SJCRH30 (cell line): ENCODE data around the gene AMBRA1. TPM values are rescaled to one million over a fixed set of nuclear protein-coding genes. Genes with fewer than 3 reads are reported as not detected.

Source experiments
- DNase-seq, 2 experiments: peaks; one replicate each; pipeline ENCODE4 v3.0.0-alpha.2; 2015 to 2020
- H3K27ac ChIP-seq: fragments of 250-450 bp; sonication (Bioruptor Pico); 2 replicates; pipeline ENCODE4 v1.5.1; 2020; ENCODE audit warnings: mild to moderate bottlenecking, moderate library complexity
- H3K27me3 ChIP-seq: fragments of 250-450 bp; sonication (Bioruptor Pico); 2 replicates; pipeline ENCODE4 v1.5.1; 2020; ENCODE audit warnings: mild to moderate bottlenecking, moderate library complexity
- H3K36me3 ChIP-seq: fragments of 250-450 bp; sonication (Bioruptor Pico); 2 replicates; pipeline ENCODE4 v1.5.1; 2020; ENCODE audit warnings: mild to moderate bottlenecking, moderate library complexity
- H3K4me1 ChIP-seq: fragments of 250-450 bp; sonication (Bioruptor Pico); 2 replicates; pipeline ENCODE4 v1.5.1; 2020; ENCODE audit warnings: mild to moderate bottlenecking, moderate library complexity
- H3K4me3 ChIP-seq: fragments of 250-450 bp; sonication (Bioruptor Pico); 2 replicates; pipeline ENCODE4 v1.5.1; 2020; ENCODE audit warnings: mild to moderate bottlenecking, moderate library complexity
- H3K9me3 ChIP-seq: fragments of 250-450 bp; sonication (Bioruptor Pico); replicated peaks from 2 replicates; pipeline ENCODE4 v1.5.1; 2020; ENCODE audit warnings: mild to moderate bottlenecking, moderate library complexity
- total RNA-seq: library from RNA; depleted of rRNA; stranded (reverse); fragments of >200 nt; shearing (Covaris generic); gene quantifications from 2 replicates; pipeline ENCODE4 v1.2.3, GENCODE V29; 2014; rRNA removed

The AMBRA1 gene, protein sequence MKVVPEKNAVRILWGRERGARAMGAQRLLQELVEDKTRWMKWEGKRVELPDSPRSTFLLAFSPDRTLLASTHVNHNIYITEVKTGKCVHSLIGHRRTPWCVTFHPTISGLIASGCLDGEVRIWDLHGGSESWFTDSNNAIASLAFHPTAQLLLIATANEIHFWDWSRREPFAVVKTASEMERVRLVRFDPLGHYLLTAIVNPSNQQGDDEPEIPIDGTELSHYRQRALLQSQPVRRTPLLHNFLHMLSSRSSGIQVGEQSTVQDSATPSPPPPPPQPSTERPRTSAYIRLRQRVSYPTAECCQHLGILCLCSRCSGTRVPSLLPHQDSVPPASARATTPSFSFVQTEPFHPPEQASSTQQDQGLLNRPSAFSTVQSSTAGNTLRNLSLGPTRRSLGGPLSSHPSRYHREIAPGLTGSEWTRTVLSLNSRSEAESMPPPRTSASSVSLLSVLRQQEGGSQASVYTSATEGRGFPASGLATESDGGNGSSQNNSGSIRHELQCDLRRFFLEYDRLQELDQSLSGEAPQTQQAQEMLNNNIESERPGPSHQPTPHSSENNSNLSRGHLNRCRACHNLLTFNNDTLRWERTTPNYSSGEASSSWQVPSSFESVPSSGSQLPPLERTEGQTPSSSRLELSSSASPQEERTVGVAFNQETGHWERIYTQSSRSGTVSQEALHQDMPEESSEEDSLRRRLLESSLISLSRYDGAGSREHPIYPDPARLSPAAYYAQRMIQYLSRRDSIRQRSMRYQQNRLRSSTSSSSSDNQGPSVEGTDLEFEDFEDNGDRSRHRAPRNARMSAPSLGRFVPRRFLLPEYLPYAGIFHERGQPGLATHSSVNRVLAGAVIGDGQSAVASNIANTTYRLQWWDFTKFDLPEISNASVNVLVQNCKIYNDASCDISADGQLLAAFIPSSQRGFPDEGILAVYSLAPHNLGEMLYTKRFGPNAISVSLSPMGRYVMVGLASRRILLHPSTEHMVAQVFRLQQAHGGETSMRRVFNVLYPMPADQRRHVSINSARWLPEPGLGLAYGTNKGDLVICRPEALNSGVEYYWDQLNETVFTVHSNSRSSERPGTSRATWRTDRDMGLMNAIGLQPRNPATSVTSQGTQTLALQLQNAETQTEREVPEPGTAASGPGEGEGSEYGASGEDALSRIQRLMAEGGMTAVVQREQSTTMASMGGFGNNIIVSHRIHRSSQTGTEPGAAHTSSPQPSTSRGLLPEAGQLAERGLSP (N-terminal part only)
- 23.1 and 23.4 TPM in 2 replicates for total RNA-seq

DNA sequence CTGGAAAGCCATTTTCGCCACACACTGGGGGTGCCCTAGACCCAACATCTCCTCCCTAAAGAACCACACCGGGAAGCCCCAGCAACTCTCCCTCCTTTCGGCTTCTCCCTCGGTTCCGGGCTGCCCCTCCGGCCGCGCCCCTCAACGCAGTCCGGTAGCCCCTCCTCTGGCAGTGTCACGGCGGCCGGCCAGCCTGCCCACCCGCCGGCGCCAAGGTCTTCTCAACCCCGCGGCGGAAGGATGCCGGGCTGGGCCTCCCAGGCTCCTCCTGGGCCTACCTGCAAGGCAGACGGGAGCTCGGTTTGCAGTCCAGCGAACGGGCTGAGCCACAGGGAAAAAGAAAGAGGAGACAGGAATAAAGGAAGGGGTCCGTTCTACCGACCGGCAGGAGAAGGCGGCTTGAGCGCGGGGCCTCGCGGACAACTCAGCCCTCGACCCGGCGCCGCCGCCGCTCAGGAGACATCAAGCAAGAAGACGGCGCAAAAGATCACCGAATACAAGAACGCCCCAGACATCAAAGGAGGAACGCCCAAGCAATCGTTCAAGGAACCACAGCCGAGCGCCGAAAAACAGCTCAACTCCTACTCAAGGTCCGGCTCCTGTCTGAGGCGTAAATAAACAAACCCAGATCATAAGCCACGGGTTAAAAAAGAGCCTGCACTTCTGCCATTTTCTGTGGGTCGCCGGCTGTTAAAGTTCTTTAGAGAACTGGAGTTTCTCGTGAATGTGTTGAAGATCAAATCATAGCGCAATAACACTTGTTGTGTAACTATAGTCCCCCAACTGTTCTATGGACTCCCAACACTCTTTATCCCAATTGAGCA is at the start of gene AMBRA1:
AMBRA1 (minus strand) TSS at position 474 of the 824 bp plus-strand sequence. CDS start 45,643 bp downstream, outside the sequence.
- H3K4me1 ChIP-seq, result peaks cover 8% of the 10 kb centered on the region; the same call in 1 of the 2 replicates
- no peaks in the 10 kb centered on the region for H3K36me3 ChIP-seq
- H3K27ac ChIP-seq, result peak within 1 kb of the TSS; percentile 57
- H3K4me3 ChIP-seq, result peak within 1 kb of the TSS; percentile 81
- no peaks in the 10 kb centered on the region for H3K27me3 ChIP-seq
- no peaks in the 10 kb centered on the region for H3K9me3 ChIP-seq
- DNase-seq, result peak; percentile 90 to 96

DNA sequence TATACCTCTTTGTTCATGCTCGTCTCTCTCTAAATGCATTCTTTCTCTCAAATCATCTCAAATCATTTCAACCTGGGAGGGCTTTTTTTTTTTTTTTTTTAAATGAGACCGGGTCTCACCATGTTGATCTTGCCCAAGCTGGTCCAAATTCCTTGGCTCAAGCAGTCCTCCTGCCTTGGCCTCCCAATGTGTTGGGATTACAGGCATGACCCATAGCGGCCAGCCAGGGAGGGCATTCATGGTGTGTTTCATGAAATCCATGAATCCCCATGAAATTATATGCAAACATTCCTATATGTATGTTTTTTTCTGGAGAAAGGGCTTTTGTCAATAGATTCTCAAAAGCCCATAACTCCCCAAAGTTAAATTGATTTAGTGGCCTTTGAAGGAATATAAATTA is 49.7 kb upstream of the AMBRA1 start:
- H3K27ac ChIP-seq, result peak overlapping the region; percentile 68

DNA sequence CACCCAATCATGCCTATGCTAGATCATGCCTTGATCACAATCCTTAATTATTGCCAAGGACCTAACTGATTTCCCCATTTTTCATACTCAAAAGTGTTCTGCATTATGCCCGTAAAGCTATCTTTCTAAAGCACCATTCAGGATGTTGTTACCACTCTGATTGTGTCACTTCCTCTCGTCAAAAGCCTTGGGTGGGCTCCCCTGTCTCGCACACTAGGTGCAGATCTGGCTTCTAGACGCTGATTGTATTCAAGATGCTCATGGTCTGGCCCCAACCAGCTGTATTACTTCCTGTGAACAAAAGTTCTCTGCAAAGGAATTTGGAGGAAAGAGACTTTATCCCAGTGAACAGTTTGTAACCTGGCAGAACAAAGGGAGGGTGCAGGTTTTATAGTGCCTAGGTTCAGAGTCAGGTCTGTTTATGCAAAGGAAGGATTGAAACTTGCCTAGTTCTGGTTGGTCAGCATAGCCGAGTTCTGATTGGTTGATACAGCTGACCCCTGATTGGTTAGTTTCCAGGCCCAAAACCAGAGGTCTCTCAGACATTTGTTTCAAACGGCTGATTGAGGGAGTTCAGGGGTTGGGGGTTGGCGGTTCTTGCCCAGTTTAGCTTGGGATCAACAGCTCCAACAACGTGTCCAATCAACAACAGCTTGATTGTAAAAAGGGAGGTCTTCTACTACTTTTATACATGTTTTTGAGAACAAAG is 49.0 kb upstream of the AMBRA1 start:
- peaks cover 13% of the 10 kb centered on the region for H3K36me3 ChIP-seq
- H3K4me1 ChIP-seq, result peaks cover 11% of the 10 kb centered on the region; the same call in 1 of the 2 replicates
- DNase-seq, result peak; percentile 22 to 36
- no peak overlapping the region for H3K4me3 ChIP-seq
- H3K27me3 ChIP-seq, result no peaks in the 10 kb centered on the region
- H3K27ac ChIP-seq, result peak overlapping the region; percentile 68
- no peaks in the 10 kb centered on the region for H3K9me3 ChIP-seq

More for the DNA sequence above, 49.7 kb upstream of the AMBRA1 start:
- no peaks in the 10 kb centered on the region for H3K9me3 ChIP-seq
- H3K27me3 ChIP-seq, result no peaks in the 10 kb centered on the region
- peak; percentile 69 to 76 for DNase-seq
- H3K4me1 ChIP-seq, result peaks cover 13% of the 10 kb centered on the region
- H3K4me3 ChIP-seq, result no peak overlapping the region
- H3K36me3 ChIP-seq, result peaks cover 17% of the 10 kb centered on the region

DNA sequence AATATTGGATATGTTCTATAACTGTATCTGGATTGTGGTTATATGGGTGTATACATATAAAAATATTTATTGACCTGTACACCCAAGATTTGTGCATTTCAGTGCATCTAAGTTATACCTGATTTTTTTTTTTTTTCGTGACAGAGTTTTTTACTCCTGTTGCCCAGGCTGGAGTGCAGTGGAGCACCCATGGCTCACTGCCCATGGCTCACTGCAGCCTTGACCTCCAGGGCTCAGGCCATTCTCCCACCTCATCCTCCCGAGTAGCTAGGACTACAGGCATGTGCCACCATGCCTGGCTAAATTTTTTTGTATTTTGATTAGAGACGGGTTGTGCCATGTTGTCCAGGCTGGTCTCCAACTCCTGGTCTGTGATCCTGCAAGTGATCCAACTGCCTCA is 47.8 kb upstream of the AMBRA1 start:
- DNase-seq, result no peak

DNA sequence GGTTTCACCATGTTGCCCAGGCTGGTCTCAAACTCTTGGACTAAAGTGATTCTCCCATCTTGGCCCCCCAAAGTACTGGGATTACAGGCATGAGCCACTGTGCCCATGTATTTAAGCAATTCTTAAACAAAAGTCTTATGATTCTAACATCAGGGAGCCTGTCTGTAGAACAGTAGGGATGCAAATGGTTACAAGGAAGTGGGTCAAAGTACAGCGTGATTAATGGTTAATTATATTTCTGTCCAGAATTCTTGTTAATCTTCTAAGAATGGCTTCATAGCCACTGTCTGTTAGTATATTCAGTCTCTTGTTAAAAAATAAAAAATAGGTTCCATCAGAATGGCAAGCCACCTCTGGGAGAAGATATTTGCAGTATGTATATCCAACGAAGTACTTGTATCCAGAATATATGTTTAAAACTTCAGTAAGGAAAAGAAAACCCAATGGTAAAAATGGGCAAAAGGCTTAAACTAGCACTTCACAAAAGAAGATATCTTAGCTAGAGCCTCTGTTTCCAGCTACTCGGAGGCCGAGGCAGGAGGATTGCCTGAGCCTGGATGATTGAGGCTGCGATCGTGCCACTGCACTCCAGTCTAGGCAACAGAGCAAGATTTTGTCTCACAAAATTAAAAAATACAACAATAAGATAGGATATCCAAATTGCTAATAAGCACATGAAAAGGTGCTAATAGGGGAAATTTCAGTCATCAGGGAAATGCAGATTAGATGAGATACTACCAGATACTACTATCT is 46.4 kb upstream of the AMBRA1 start:
- Histone ChIP-seq H3K27me3 (no peaks in the 10 kb centered on the region), H3K9me3 (no peaks in the 10 kb centered on the region), H3K4me1 (peaks cover 13% of the 10 kb centered on the region; the same call in 1 of the 2 replicates)

More for the DNA sequence above, 47.8 kb upstream of the AMBRA1 start:
- Histone ChIP-seq H3K4me3 (no peak overlapping the region), H3K4me1 (peaks cover 13% of the 10 kb centered on the region; the same call in 1 of the 2 replicates), H3K9me3 (no peaks in the 10 kb centered on the region), H3K36me3 (peaks cover 19% of the 10 kb centered on the region), H3K27me3 (no peaks in the 10 kb centered on the region), H3K27ac (no peak overlapping the region)

DNA sequence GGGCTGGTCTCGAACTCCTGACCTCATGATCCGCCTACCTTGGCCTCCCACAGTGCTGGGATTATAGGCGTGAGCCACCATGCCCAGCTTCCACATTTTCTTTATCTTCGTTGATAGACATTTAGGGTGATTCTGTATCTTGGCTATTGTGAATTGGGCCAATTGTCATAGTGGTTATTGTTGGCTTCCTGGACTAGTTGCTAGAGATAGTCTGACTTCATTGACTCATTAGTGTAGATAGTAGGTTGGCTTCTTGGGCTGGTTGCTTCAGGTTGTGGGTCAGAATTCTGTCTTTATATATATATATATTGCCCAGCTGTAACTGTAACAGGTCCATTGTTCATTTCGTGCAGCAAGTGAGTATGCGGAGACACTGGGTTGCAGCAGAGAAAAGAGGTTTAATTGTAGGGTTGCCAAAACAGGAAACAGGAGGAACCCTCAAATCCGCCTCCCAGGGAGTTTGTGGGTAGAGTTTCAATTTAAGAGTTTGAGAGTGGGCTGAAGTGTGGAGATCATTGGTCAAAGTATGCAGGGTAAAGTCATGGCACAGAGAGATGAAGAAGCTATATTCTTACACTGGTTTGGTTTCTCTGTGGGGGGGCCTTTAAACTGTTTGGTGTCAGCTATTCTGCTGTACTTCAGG is 45.5 kb upstream of the AMBRA1 start:
- H3K27ac ChIP-seq, result no peak overlapping the region
- DNase-seq, result peak; percentile 29 to 63
- peaks cover 19% of the 10 kb centered on the region for H3K36me3 ChIP-seq
- H3K27me3 ChIP-seq, result no peaks in the 10 kb centered on the region
- no peak overlapping the region for H3K4me3 ChIP-seq
- H3K9me3 ChIP-seq, result no peaks in the 10 kb centered on the region
- peaks cover 13% of the 10 kb centered on the region; the same call in 1 of the 2 replicates for H3K4me1 ChIP-seq

More for the DNA sequence above, 46.4 kb upstream of the AMBRA1 start:
- Histone ChIP-seq H3K27ac (no peak overlapping the region), H3K36me3 (peaks cover 19% of the 10 kb centered on the region), H3K4me3 (no peak overlapping the region)
- no peak for DNase-seq

DNA sequence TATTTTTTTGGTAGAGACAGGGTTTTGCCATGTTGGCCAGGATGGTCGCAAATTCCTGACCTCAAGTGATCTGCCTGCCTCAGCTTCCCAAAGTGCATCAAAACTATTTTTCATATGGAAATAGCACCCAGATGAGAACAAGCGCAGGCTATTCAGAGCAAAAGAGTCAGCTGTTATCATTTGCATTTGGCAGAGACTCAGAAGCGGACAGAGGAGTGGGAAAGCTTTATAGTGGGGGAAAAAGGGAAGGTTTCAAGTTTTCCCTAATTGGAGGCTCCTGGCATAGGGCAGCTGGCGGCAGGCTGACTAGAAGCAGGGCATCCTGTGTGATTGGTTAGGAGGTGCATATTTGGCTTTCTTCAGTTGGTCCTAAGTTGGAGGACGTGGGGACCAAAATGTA is 43.7 kb upstream of the AMBRA1 start:
- Histone ChIP-seq H3K36me3 (peaks cover 21% of the 10 kb centered on the region), H3K27me3 (no peaks in the 10 kb centered on the region), H3K27ac (no peak overlapping the region), H3K4me1 (0 out of 2 replicates have a peak, but pooled peaks cover 4% of the 10 kb centered on the region), H3K4me3 (no peak overlapping the region), H3K9me3 (no peaks in the 10 kb centered on the region)
- no peak for DNase-seq

DNA sequence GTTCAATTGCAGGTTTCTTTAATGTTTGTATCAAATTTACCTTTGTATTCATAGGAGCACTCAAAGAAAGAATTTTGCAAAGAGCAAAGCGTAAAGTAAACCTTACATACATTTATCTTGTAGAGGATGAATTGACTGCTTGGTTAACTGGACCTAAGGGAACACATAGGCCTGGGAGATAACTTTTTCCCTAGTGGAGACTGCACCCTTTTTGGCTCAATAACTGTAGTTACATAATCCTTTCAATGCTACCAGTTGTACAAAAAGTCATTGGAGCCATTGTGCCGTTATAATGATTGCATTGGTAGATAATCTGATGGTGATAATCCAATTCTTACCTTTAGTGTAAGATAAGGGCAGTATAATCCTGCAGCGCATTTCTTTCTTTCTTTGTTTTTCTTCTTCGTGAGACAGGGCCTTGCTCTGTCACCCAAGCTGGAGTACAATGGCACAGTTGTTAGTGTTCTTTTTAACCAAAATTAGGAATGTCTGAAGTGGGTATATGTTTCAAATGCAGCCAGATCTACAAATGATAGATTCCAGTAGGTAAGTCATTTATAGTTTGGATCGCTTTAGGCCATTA is 41.8 kb upstream of the AMBRA1 start:
- Histone ChIP-seq H3K4me1 (0 out of 2 replicates have a peak, but pooled peaks cover 4% of the 10 kb centered on the region), H3K27me3 (no peaks in the 10 kb centered on the region), H3K36me3 (peaks cover 28% of the 10 kb centered on the region), H3K4me3 (no peak overlapping the region), H3K27ac (no peak overlapping the region), H3K9me3 (no peaks in the 10 kb centered on the region)
- DNase-seq, result no peak

DNA sequence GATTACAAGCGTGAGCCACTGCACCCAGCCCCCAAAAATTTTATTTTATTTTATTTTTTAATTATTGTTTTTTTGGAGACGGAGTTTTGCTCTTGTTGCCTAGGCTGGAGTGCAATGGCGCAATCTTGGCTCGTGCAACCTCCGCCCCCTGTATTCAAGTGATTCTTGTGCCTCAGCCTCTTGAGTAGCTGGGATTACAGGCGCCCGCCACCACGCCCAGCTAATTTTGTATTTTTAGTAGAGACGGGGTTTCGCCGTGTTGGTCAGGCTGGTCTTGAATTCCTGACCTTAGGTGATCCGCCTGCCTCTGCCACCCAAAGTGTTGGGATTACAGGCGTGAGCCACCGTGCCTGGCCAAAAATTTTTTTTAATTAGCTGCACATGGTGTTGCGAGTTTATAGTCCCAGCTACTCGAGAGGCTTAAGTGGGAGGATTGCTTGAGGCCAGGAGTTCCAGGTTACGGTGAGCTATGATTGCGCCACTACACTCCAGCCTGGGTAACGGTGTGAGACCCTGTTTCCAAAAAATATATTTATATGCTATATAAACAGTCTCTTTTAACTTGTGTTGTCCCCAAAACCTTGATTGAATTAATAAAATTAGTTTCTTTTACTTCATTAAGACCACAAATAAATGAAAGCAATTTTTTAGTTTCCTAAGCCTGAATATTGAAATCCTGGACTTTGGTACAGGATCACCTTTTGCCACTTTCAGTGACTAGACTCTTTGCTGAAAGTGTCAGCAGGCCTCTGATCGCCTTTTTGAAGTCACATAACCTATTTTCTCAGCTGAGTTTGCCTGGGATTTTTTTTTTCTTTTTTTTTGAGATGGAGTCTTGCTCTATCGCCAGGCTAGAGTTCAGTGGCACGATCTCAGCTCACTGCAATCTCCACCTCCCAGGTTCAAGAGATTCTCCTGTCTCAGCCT is 39.7 kb upstream of the AMBRA1 start:
- no peaks in the 10 kb centered on the region for H3K9me3 ChIP-seq
- no peak for DNase-seq
- no peak overlapping the region for H3K27ac ChIP-seq
- H3K4me1 ChIP-seq, result 0 out of 2 replicates have a peak, but pooled peaks cover 4% of the 10 kb centered on the region
- H3K4me3 ChIP-seq, result no peak overlapping the region
- no peaks in the 10 kb centered on the region for H3K27me3 ChIP-seq
- peaks cover 30% of the 10 kb centered on the region for H3K36me3 ChIP-seq

DNA sequence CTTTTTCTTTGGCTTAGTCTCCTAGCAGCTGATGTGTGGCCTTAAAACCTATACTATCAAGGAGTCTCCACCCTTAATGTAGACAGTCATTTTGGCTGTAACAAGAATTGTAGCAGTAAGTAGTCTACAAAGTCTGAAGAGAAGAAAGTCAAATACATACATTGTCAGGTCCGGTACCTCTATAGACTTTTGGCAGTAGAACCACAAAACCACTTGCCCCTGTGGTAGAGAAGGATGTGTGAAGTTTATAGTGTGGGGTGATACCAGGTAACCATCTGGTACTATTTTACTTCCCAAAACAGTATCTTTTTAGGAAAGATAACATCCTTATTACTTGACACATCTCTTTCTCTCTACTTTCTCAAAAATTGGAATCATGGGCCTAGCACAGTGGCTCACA is 38.7 kb upstream of the AMBRA1 start:
- H3K36me3 ChIP-seq, result peaks cover 30% of the 10 kb centered on the region
- H3K27ac ChIP-seq, result no peak overlapping the region
- no peaks in the 10 kb centered on the region for H3K27me3 ChIP-seq
- DNase-seq, result no peak
- H3K9me3 ChIP-seq, result no peaks in the 10 kb centered on the region
- no peak overlapping the region for H3K4me3 ChIP-seq
- H3K4me1 ChIP-seq, result no peaks in the 10 kb centered on the region

DNA sequence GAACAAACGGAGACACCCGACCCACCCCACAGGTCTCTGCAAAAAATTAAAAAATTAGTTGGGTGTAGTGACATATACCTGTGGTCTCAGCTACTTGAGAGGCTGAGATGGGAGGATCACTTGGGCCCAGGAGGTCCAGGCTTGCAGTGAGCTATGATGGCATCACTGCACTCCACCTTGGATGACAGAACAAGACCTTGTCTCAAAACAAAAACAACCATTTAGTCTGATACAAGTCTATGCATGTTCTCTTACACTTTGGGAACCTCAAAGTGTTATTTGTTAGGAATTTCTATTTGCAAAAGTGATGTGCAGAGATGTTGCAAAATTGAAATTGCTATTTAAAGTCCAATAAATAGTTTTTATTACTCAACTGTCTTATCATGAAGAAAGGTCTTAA is 37.9 kb upstream of the AMBRA1 start:
- H3K36me3 ChIP-seq, result peaks cover 24% of the 10 kb centered on the region
- H3K27ac ChIP-seq, result no peak overlapping the region
- H3K4me3 ChIP-seq, result no peak overlapping the region
- DNase-seq, result no peak
- no peaks in the 10 kb centered on the region for H3K9me3 ChIP-seq
- no peaks in the 10 kb centered on the region for H3K27me3 ChIP-seq
- H3K4me1 ChIP-seq, result no peaks in the 10 kb centered on the region
